NB4 (cell line): ENCODE data around the gene MOB3B.

Source experiments
- POLR2A ChIP-seq: IDR thresholded peaks from 2 replicates; pipeline ENCODE4 v1.6.1; 2011; ENCODE audit warnings: mild to moderate bottlenecking; ENCODE audit not compliant: insufficient read length; ENCODE audit errors: extremely low read depth
- TF ChIP-seq, protein P1 (sequence below): IDR thresholded peaks from one replicate; pipeline ENCODE4 v1.5.1; 2012; ENCODE audit warnings: low read depth, low read length
- TF ChIP-seq, protein P2 (sequence below): IDR thresholded peaks from 2 replicates; pipeline ENCODE4 v1.6.1; 2011; ENCODE audit warnings: low read depth, low read length

DNA sequence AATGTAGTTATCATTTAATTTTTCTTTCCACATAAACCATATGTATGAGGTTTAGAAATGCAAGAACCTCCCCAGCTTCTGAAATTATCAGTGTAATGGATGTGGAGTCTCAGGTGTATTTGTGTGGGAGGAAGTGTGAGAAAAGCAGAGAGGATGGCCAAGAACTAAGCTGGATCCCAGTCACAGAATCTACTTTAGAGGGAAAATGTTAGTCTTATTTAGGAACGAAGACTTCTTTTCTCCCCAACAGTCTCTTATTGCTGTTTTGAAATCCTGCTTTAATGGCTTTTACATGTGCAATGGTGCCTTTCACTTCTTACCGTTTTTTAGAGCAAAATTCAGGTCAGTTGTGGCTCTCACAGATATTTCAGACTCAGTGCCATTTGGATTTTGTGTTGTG lies 235.6 kb downstream of the MOB3B start:
- TF ChIP-seq, protein P1, sequence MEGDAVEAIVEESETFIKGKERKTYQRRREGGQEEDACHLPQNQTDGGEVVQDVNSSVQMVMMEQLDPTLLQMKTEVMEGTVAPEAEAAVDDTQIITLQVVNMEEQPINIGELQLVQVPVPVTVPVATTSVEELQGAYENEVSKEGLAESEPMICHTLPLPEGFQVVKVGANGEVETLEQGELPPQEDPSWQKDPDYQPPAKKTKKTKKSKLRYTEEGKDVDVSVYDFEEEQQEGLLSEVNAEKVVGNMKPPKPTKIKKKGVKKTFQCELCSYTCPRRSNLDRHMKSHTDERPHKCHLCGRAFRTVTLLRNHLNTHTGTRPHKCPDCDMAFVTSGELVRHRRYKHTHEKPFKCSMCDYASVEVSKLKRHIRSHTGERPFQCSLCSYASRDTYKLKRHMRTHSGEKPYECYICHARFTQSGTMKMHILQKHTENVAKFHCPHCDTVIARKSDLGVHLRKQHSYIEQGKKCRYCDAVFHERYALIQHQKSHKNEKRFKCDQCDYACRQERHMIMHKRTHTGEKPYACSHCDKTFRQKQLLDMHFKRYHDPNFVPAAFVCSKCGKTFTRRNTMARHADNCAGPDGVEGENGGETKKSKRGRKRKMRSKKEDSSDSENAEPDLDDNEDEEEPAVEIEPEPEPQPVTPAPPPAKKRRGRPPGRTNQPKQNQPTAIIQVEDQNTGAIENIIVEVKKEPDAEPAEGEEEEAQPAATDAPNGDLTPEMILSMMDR, result no peak
- no peak for TF ChIP-seq POLR2A
- TF ChIP-seq, protein P2, sequence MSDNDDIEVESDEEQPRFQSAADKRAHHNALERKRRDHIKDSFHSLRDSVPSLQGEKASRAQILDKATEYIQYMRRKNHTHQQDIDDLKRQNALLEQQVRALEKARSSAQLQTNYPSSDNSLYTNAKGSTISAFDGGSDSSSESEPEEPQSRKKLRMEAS, result no peak
